HepG2 (cell line): ENCODE data around the gene SPEM2. TPM values are rescaled to one million over a fixed set of nuclear protein-coding genes. Genes with fewer than 3 reads are reported as not detected.

ENCODE experiments used
- ATAC-seq: fragments of 200-7000 bp; cut with Tn5 transposase; 3 replicates; pipeline ENCODE4 v1.9.1; 2020; ENCODE audit warnings: mild to moderate bottlenecking, moderate library complexity
- BruUV-seq: library from RNA; stranded (reverse); fragments of 400-500 nt; replicated peaks from 2 replicates; lab custom pipeline; 2021; lab: Mats Ljungman, UMichigan
- CTCF ChIA-PET: fragments of 300-600 bp; formaldehyde crosslinking; extraction: SDS; loops from one replicate; lab custom pipeline; 2021; ENCODE audit warnings: low total read pairs, inconsistent platforms, low intra/inter-chr PET ratio; lab: Yijun Ruan, JAX
- POLR2A ChIA-PET: fragments of 350-600 bp; sonication (Branson Sonifier 250); formaldehyde crosslinking; loops from one replicate; lab custom pipeline; 2020; ENCODE audit warnings: antibody characterized with exemption, inconsistent platforms; lab: Yijun Ruan, JAX
- DNase-seq: peaks from one replicate; pipeline ENCODE4 v3.0.0-alpha.2; 2015; ENCODE audit warnings: low spot score
- FAIRE-seq: peaks from 3 replicates; lab custom pipeline; 2011; peaks lifted over from hg19 to GRCh38; lab: Jason Lieb, UNC
- H2AFZ ChIP-seq: one replicate; pipeline ENCODE4 v1.6.1; 2011; ENCODE audit warnings: low read length, inconsistent platforms
- H3K27ac ChIP-seq: fragments of 300-600 bp; 3 replicates; pipeline ENCODE4 v1.8.0; 2011; ENCODE audit warnings: mixed run types, mild to moderate bottlenecking, mixed read lengths, low read length, inconsistent platforms; ENCODE audit not compliant: insufficient read depth; ENCODE audit errors: extremely low read length
- H3K27me3 ChIP-seq, 2 experiments: fragments of 200-600 bp in 1 of 2; 2 replicates in 1 of 2; 3 replicates in 1 of 2; pipeline versions ENCODE4 v1.6.0 to v1.8.0; 2011; ENCODE audit warnings: low read length in 2 of 2, mild to moderate bottlenecking in 2 of 2, moderate library complexity in 2 of 2, inconsistent platforms in 1 of 2; ENCODE audit not compliant: insufficient read depth in 2 of 2, control insufficient read depth in 1 of 2
- H3K36me3 ChIP-seq, 2 experiments: fragments of 200-600 bp in 1 of 2; replicated peaks in 1 of 2; 2 replicates in 1 of 2; 3 replicates in 1 of 2; pipeline versions ENCODE4 v1.5.1 to v1.8.0; 2011; ENCODE audit warnings: low read length in 2 of 2, inconsistent platforms in 1 of 2; ENCODE audit not compliant: insufficient read depth in 2 of 2, control insufficient read depth in 1 of 2
- H3K4me1 ChIP-seq: 2 replicates; pipeline ENCODE4 v1.5.1; 2012; ENCODE audit warnings: low read length, inconsistent platforms; ENCODE audit not compliant: insufficient read depth
- H3K4me2 ChIP-seq: 2 replicates; pipeline ENCODE4 v1.6.0; 2011; ENCODE audit warnings: low read depth, low read length, inconsistent platforms
- H3K4me3 ChIP-seq, 3 experiments: fragments of 200-600 bp in 1 of 3; sonication (generic), shearing (Covaris generic) in 1 of 3; replicated peaks in 1 of 3; 2 replicates each; pipeline ENCODE4 v1.5.1; 2011 to 2016; ENCODE audit warnings: low read length in 3 of 3, inconsistent platforms in 2 of 3, low read depth in 2 of 3, mild to moderate bottlenecking in 2 of 3, control low read depth in 1 of 3, mixed read lengths in 1 of 3; ENCODE audit not compliant: insufficient read depth in 1 of 3
- H3K79me2 ChIP-seq: one replicate; pipeline ENCODE4 v1.6.1; 2011; ENCODE audit warnings: low read length, inconsistent platforms; ENCODE audit not compliant: insufficient read depth
- H3K9ac ChIP-seq: 2 replicates; pipeline ENCODE4 v1.6.0; 2011; ENCODE audit warnings: mild to moderate bottlenecking, low read depth, low read length, inconsistent platforms; ENCODE audit not compliant: insufficient read depth
- H3K9me3 ChIP-seq: 2 replicates; pipeline ENCODE4 v1.5.1; 2012; ENCODE audit warnings: mild to moderate bottlenecking, low read length
- H4K20me1 ChIP-seq: 2 replicates; pipeline ENCODE4 v1.6.0; 2011; ENCODE audit warnings: inconsistent platforms, mild to moderate bottlenecking, low read length, moderate library complexity; ENCODE audit not compliant: insufficient read depth
- BRD4 ChIP-seq: sonication (generic); formaldehyde crosslinking; IDR thresholded peaks from 2 replicates; pipeline ENCODE4 v1.4.0; 2020; ENCODE audit warnings: missing genetic modification reagents
- CEBPB ChIP-seq: IDR thresholded peaks from 2 replicates; pipeline ENCODE4 v1.6.1; 2011; ENCODE audit warnings: low read depth, low read length, improper control_type of control experiment, borderline replicate concordance
- GTF3A ChIP-seq: sonication (generic); formaldehyde crosslinking; conservative IDR thresholded peaks from 2 replicates; pipeline ENCODE4 v1.4.0; 2020; ENCODE audit warnings: mild to moderate bottlenecking, missing genetic modification reagents
- HOXA3 ChIP-seq: sonication (generic); formaldehyde crosslinking; IDR thresholded peaks from 2 replicates; pipeline ENCODE4 v1.5.0; 2020; ENCODE audit warnings: missing genetic modification reagents
- HOXA9 ChIP-seq: sonication (generic); formaldehyde crosslinking; IDR thresholded peaks from 2 replicates; pipeline ENCODE4 v1.8.1; 2022; ENCODE audit warnings: missing genetic modification reagents, mild to moderate bottlenecking, moderate library complexity, borderline replicate concordance
- ZNF143 ChIP-seq: sonication (generic); formaldehyde crosslinking; IDR thresholded peaks from 2 replicates; pipeline ENCODE4 v1.4.0; 2020; ENCODE audit warnings: missing genetic modification reagents
- ZNF446 ChIP-seq: sonication (generic); formaldehyde crosslinking; IDR thresholded peaks from 2 replicates; pipeline ENCODE4 v1.5.0; 2020; ENCODE audit warnings: mild to moderate bottlenecking, missing genetic modification reagents
- ZNF552 ChIP-seq: sonication (generic); formaldehyde crosslinking; IDR thresholded peaks from 2 replicates; pipeline ENCODE4 v1.9.0; 2022; ENCODE audit warnings: missing genetic modification reagents, mild to moderate bottlenecking, borderline replicate concordance
- ZNF747 ChIP-seq: sonication (generic); formaldehyde crosslinking; IDR thresholded peaks from 2 replicates; pipeline ENCODE4 v1.8.1; 2023; ENCODE audit warnings: missing genetic modification reagents, mild to moderate bottlenecking, borderline replicate concordance
- WGBS: methylation state at CpG from one replicate; pipeline ENCODE4 v1.1.6; 2017; ENCODE audit warnings: low lambda C conversion rate; 5-methylcytosine and 5-hydroxymethylcytosine counted together
- in situ Hi-C: cut with HindIII; loops from 2 replicates; pipeline ENCODE4 v1.10.0; 2017; ENCODE audit warnings: low pct_unique_long_range_greater_than_20kb; ENCODE audit not compliant: extremely low pct_ligation_motif_present
- intact Hi-C: fragments of 100-400 bp; cut with micrococcal nuclease; formaldehyde crosslinking; loops from one replicate; pipeline ENCODE4 v1.10.0; 2022; ENCODE audit not compliant: unreplicated experiment
- polyA plus RNA-seq, 8 experiments: library from polyadenylated mRNA; depleted of rRNA in 3 of 8; stranded (reverse) in 7 of 8; unstranded in 1 of 8; fragments of >200 nt; fragmentation: Illumina TruSeq in 4 of 8; extraction: Trizol in 4 of 8; gene quantifications; 2 replicates each; pipeline versions ENCODE4 v1.2.1 to v1.2.3, GENCODE V29; 2011 to 2016; ENCODE audit warnings: low read depth in 4 of 8, missing spikeins in 1 of 8, mixed read lengths in 1 of 8; ENCODE audit not compliant: insufficient read depth in 1 of 8
- total RNA-seq, 5 experiments: library from RNA; depleted of rRNA; stranded (reverse); fragments of >200 nt; fragmentation: Illumina TruSeq; extraction: Trizol; gene quantifications; 2 replicates each; pipeline ENCODE4 v1.2.3, GENCODE V29; 2016; ENCODE audit warnings: low read depth in 1 of 5
- TF ChIP-seq, protein P1 (sequence below): sonication (generic); formaldehyde crosslinking; IDR thresholded peaks from 2 replicates; pipeline ENCODE4 v1.5.0; 2020; ENCODE audit warnings: mild to moderate bottlenecking, missing genetic modification reagents, borderline replicate concordance
- TF ChIP-seq, protein P2 (sequence below): sonication (generic); formaldehyde crosslinking; IDR thresholded peaks from 2 replicates; pipeline ENCODE4 v1.5.0; 2020; ENCODE audit warnings: mild to moderate bottlenecking, missing genetic modification reagents
- TF ChIP-seq, protein P3 (sequence below): sonication (generic); formaldehyde crosslinking; IDR thresholded peaks from 2 replicates; pipeline ENCODE4 v1.4.0; 2020; ENCODE audit warnings: mild to moderate bottlenecking, low read depth, missing genetic modification reagents
- TF ChIP-seq, protein P4 (sequence below): sonication (generic); formaldehyde crosslinking; IDR thresholded peaks from 2 replicates; pipeline ENCODE4 v1.8.0; 2022; ENCODE audit warnings: mild to moderate bottlenecking, missing genetic modification reagents, moderate library complexity

The SPEM2 gene
- total and polyA plus RNA-seq, 2 of the 13 experiments (the other 11 are each of a cell fraction or from before 2014, with no cell fraction given): not detected

DNA sequence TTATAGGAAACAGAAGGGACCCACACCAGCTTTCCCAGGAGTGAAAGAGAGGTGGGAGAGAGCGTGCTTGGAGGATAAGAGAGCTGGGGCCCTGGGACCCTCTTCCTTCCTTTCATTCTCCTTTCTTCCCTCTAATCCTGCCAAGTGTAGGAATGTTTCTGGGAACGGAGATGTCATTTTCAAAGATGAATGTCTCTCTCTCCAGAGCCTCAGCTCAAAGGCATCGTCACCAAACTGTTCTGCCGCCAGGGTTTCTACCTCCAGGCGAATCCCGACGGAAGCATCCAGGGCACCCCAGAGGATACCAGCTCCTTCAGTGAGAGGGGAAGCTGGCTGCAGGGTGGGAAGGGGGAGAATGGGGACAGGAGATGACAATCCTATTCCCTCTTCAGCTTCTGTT is 15.8 kb downstream of the SPEM2 start (continued):
- TF ChIP-seq, protein P1, sequence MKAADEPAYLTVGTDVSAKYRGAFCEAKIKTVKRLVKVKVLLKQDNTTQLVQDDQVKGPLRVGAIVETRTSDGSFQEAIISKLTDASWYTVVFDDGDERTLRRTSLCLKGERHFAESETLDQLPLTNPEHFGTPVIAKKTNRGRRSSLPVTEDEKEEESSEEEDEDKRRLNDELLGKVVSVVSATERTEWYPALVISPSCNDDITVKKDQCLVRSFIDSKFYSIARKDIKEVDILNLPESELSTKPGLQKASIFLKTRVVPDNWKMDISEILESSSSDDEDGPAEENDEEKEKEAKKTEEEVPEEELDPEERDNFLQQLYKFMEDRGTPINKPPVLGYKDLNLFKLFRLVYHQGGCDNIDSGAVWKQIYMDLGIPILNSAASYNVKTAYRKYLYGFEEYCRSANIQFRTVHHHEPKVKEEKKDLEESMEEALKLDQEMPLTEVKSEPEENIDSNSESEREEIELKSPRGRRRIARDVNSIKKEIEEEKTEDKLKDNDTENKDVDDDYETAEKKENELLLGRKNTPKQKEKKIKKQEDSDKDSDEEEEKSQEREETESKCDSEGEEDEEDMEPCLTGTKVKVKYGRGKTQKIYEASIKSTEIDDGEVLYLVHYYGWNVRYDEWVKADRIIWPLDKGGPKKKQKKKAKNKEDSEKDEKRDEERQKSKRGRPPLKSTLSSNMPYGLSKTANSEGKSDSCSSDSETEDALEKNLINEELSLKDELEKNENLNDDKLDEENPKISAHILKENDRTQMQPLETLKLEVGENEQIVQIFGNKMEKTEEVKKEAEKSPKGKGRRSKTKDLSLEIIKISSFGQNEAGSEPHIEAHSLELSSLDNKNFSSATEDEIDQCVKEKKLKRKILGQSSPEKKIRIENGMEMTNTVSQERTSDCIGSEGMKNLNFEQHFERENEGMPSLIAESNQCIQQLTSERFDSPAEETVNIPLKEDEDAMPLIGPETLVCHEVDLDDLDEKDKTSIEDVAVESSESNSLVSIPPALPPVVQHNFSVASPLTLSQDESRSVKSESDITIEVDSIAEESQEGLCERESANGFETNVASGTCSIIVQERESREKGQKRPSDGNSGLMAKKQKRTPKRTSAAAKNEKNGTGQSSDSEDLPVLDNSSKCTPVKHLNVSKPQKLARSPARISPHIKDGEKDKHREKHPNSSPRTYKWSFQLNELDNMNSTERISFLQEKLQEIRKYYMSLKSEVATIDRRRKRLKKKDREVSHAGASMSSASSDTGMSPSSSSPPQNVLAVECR: no peak
- TF ChIP-seq, protein P2, sequence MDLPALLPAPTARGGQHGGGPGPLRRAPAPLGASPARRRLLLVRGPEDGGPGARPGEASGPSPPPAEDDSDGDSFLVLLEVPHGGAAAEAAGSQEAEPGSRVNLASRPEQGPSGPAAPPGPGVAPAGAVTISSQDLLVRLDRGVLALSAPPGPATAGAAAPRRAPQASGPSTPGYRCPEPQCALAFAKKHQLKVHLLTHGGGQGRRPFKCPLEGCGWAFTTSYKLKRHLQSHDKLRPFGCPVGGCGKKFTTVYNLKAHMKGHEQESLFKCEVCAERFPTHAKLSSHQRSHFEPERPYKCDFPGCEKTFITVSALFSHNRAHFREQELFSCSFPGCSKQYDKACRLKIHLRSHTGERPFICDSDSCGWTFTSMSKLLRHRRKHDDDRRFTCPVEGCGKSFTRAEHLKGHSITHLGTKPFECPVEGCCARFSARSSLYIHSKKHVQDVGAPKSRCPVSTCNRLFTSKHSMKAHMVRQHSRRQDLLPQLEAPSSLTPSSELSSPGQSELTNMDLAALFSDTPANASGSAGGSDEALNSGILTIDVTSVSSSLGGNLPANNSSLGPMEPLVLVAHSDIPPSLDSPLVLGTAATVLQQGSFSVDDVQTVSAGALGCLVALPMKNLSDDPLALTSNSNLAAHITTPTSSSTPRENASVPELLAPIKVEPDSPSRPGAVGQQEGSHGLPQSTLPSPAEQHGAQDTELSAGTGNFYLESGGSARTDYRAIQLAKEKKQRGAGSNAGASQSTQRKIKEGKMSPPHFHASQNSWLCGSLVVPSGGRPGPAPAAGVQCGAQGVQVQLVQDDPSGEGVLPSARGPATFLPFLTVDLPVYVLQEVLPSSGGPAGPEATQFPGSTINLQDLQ (CRISPR knock-in tag): no peak
- no peak for TF ChIP-seq BRD4 (CRISPR knock-in tag)
- no peak for TF ChIP-seq ZNF446 (CRISPR knock-in tag)
- no peak for TF ChIP-seq HOXA3
- TF ChIP-seq, all 625 proteins: peak for 0

DNA sequence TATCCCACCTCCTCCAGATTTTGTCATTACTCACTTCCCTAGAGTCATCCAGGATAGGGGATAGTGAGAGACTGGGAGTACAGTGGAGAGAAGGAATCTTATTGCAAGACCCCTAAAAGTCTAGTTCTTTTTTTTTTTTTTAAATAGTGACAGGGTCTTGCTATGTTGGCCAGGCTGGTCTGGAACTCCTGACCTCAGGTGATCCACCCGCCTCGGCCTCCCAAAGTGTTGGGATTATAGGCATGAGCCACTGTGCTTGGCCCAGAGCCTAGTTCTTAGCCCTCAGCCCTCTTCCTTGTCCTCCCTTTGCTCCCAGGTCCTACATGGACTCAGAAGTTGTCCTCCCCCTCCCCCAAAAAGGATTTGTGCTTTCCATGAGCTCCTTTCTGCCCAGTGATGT is 16.7 kb downstream of the SPEM2 start:
- intact Hi-C loops: no loop called here
- no peaks in the 10 kb centered on the region for H3K36me3 ChIP-seq
- no peak overlapping the region for H3K27ac ChIP-seq
- DNase-seq: no peak
- no peak overlapping the region for H3K4me3 ChIP-seq
- no peaks in the 10 kb centered on the region for H3K79me2 ChIP-seq
- in situ Hi-C loops: no loop called here
- ChIA-PET CTCF (no interaction called here), POLR2A (interaction anchor here (1.3 kb wide), 1 partner anchor 33 kb away, joined by 11 read pairs; no protein-coding TSS in a partner anchor)
- no TSS peak for BruUV-seq
- H3K9ac ChIP-seq: no peak overlapping the region
- H3K4me2 ChIP-seq: no peak overlapping the region
- no peaks in the 10 kb centered on the region for H3K9me3 ChIP-seq
- 48% methylated on average over 2 of the region's 2 CpGs for WGBS
- no peak for FAIRE-seq
- H3K27me3 ChIP-seq: peaks cover 6 to 27% of the 10 kb centered on the region in 2 experiments; a peak in 4 of 5 replicates
- H4K20me1 ChIP-seq: no peaks in the 10 kb centered on the region
- H2AFZ ChIP-seq: no peak overlapping the region
- ATAC-seq: no peak
- peaks cover 57% of the 10 kb centered on the region for H3K4me1 ChIP-seq
- TF ChIP-seq ZNF143 (no peak), CEBPB (no peak), ZNF552 (no peak), ZNF747 (no peak), HOXA9 (no peak), GTF3A (CRISPR knock-in tag) (no peak)
- TF ChIP-seq, protein P3, sequence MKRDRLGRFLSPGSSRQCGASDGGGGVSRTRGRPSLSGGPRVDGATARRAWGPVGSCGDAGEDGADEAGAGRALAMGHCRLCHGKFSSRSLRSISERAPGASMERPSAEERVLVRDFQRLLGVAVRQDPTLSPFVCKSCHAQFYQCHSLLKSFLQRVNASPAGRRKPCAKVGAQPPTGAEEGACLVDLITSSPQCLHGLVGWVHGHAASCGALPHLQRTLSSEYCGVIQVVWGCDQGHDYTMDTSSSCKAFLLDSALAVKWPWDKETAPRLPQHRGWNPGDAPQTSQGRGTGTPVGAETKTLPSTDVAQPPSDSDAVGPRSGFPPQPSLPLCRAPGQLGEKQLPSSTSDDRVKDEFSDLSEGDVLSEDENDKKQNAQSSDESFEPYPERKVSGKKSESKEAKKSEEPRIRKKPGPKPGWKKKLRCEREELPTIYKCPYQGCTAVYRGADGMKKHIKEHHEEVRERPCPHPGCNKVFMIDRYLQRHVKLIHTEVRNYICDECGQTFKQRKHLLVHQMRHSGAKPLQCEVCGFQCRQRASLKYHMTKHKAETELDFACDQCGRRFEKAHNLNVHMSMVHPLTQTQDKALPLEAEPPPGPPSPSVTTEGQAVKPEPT (CRISPR knock-in tag): no peak
- TF ChIP-seq, protein P4, sequence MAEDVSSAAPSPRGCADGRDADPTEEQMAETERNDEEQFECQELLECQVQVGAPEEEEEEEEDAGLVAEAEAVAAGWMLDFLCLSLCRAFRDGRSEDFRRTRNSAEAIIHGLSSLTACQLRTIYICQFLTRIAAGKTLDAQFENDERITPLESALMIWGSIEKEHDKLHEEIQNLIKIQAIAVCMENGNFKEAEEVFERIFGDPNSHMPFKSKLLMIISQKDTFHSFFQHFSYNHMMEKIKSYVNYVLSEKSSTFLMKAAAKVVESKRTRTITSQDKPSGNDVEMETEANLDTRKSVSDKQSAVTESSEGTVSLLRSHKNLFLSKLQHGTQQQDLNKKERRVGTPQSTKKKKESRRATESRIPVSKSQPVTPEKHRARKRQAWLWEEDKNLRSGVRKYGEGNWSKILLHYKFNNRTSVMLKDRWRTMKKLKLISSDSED (CRISPR knock-in tag): no peak
